Uterus (tissue), 2 donors: Measurements from ENCODE around the gene ADRM1.

Source experiments
- POLR2A ChIP-seq, 2 donors: fragments of 450-650 bp; IDR thresholded peaks; one replicate each; pipeline ENCODE4 v1.6.1; 2016; ENCODE audit warnings: antibody characterized with exemption in 2 of 2, mild to moderate bottlenecking in 1 of 2, moderate library complexity in 1 of 2
- TF ChIP-seq, protein P1 (sequence below), 4 experiments: fragments of 200-600 bp in 2 of 4; fragments of 450-650 bp in 2 of 4; sonication (generic) in 2 of 4; IDR thresholded peaks; one replicate each; pipeline ENCODE4 v1.5.1; 2016 to 2019; ENCODE audit warnings: antibody characterized with exemption in 4 of 4, mild to moderate bottlenecking in 2 of 4, moderate library complexity in 1 of 4

DNA sequence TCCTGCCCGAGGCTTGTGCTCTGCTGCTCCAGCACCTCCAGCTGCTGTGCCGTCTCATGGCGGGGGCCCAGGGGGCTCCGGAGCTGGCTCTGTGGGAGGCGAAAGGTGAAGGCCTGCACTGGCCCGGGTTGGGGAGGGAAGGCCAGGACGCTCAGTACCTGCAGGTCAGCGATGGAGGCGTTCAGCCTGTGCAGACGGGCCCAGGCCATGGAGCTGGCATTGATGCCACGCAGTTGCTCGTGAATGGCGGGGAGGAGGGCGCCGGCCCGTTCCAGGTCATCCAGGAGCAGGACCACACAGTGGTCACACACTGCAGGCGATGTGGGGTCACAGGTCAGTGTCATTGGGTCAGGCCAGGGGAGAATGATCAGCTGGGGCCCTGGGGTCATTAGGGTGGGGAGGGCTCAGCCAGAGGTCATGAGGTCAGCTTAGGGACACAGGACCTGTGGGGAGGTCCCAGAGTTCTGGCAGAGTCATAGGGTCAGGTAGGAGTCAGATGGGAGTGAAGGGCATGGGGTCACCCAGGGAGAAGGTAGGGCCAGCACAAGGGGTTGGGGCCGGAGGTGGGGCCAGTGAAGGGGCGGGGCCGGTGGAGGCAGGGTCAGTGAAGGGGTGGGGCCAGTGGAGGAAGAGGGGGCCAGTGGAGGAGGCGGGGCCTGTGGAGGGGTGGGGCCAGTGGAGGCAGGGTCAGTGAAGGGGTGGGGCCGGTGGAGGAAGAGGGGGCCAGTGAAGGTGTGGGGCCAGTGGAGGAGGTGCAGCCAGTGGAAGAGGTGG, 18.0 kb downstream of the ADRM1 start:
- TF ChIP-seq, protein P1, sequence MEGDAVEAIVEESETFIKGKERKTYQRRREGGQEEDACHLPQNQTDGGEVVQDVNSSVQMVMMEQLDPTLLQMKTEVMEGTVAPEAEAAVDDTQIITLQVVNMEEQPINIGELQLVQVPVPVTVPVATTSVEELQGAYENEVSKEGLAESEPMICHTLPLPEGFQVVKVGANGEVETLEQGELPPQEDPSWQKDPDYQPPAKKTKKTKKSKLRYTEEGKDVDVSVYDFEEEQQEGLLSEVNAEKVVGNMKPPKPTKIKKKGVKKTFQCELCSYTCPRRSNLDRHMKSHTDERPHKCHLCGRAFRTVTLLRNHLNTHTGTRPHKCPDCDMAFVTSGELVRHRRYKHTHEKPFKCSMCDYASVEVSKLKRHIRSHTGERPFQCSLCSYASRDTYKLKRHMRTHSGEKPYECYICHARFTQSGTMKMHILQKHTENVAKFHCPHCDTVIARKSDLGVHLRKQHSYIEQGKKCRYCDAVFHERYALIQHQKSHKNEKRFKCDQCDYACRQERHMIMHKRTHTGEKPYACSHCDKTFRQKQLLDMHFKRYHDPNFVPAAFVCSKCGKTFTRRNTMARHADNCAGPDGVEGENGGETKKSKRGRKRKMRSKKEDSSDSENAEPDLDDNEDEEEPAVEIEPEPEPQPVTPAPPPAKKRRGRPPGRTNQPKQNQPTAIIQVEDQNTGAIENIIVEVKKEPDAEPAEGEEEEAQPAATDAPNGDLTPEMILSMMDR (IDR thresholded peaks at IDR 0.05): no peak
- no peak for TF ChIP-seq POLR2A (IDR thresholded peaks at IDR 0.05)
